ENCODE results near the gene EOMES. TPM values are rescaled to one million over a fixed set of nuclear protein-coding genes. Genes with fewer than 3 reads are reported as not detected.
A peak's percentile ranks its signal among the peaks of the same experiment; 100 is the strongest.

EOMES gene
- total RNA-seq, 4 donors from 2014 or later: 0.17 TPM; not detected in 3

GRCh38 chr3:27714692-27715453, 7.2 kb downstream of the EOMES start:
- peaks cover 5 to 64% (median 31%) of the 10 kb centered on the region in 4 donors for H3K27me3 ChIP-seq
- 7% methylated on average over 25 of the region's 52 CpGs for WGBS

GRCh38 chr3:27714146-27714526, 8.0 kb downstream of the EOMES start:
- no peaks in the 10 kb centered on the region for H3K9me3 ChIP-seq
- intact Hi-C loops (cut with DNase I): no loop called here
- H3K4me3 ChIP-seq: peak overlapping the region; percentile 50 to 68 (median 57)
- H3K27me3 ChIP-seq: peaks cover 5 to 57% (median 28%) of the 10 kb centered on the region in 4 donors
- TF ChIP-seq POLR2A (IDR thresholded peaks at IDR 0.05; ENCODE audit: low read depth): no peak
- no peak for TF ChIP-seq CTCF (IDR thresholded peaks at IDR 0.05)
- TF ChIP-seq EP300 (IDR thresholded peaks at IDR 0.05): no peak
- no peak for TF ChIP-seq POLR2AphosphoS5 (IDR thresholded peaks at IDR 0.05)
- no peaks in the 10 kb centered on the region for H3K36me3 ChIP-seq
- H3K4me1 ChIP-seq: peaks cover 26 to 38% (median 31%) of the 10 kb centered on the region in 4 donors
- DNase-seq (ENCODE audit: extremely low spot score): no peak
- H3K27ac ChIP-seq (replicated peaks in 1 of 4): no peak overlapping the region
- 18% methylated on average over 11 of the region's 11 CpGs for WGBS

More at GRCh38 chr3:27714692-27715453, 7.2 kb downstream of the EOMES start:
- H3K4me1 ChIP-seq: peaks cover 26 to 38% (median 31%) of the 10 kb centered on the region in 4 donors
- H3K9me3 ChIP-seq: no peaks in the 10 kb centered on the region
- intact Hi-C loops (cut with DNase I): no loop called here
- H3K36me3 ChIP-seq: no peaks in the 10 kb centered on the region
- peak overlapping the region; percentile 15 to 68 (median 44) for H3K4me3 ChIP-seq
- H3K27ac ChIP-seq (replicated peaks in 1 of 4): no peak overlapping the region
- TF ChIP-seq CTCF (IDR thresholded peaks at IDR 0.05): no peak
- no peak for TF ChIP-seq EP300 (IDR thresholded peaks at IDR 0.05)
- TF ChIP-seq POLR2A (IDR thresholded peaks at IDR 0.05; ENCODE audit: low read depth): no peak
- no peak for TF ChIP-seq POLR2AphosphoS5 (IDR thresholded peaks at IDR 0.05)
- no peak for DNase-seq (ENCODE audit: extremely low spot score)

GRCh38 chr3:27713435-27714145, 8.5 kb downstream of the EOMES start:
- 4% methylated on average over 25 of the region's 25 CpGs for WGBS
- H3K27me3 ChIP-seq: peaks cover 5 to 52% (median 27%) of the 10 kb centered on the region in 4 donors
- H3K36me3 ChIP-seq: no peaks in the 10 kb centered on the region
- no peaks in the 10 kb centered on the region for H3K9me3 ChIP-seq
- TF ChIP-seq POLR2AphosphoS5 (IDR thresholded peaks at IDR 0.05): no peak
- TF ChIP-seq EP300 (IDR thresholded peaks at IDR 0.05): no peak
- TF ChIP-seq CTCF (IDR thresholded peaks at IDR 0.05): no peak
- no peak for TF ChIP-seq POLR2A (IDR thresholded peaks at IDR 0.05; ENCODE audit: low read depth)
- H3K27ac ChIP-seq (replicated peaks in 1 of 4): no peak overlapping the region
- intact Hi-C loops (cut with DNase I): no loop called here
- H3K4me3 ChIP-seq: peak overlapping the region; percentile 50 to 68 (median 57)
- peaks cover 26 to 38% (median 31%) of the 10 kb centered on the region in 4 donors for H3K4me1 ChIP-seq
- DNase-seq (ENCODE audit: extremely low spot score): peak; percentile 91

GRCh38 chr3:27713078-27713423, 9.1 kb downstream of the EOMES start:
- TF ChIP-seq CTCF (IDR thresholded peaks at IDR 0.05) (no peak), EP300 (IDR thresholded peaks at IDR 0.05) (no peak), POLR2AphosphoS5 (IDR thresholded peaks at IDR 0.05) (no peak), POLR2A (IDR thresholded peaks at IDR 0.05; ENCODE audit: low read depth) (no peak)
- no peaks in the 10 kb centered on the region for H3K9me3 ChIP-seq
- no peaks in the 10 kb centered on the region for H3K36me3 ChIP-seq
- peak overlapping the region in 1 of 4 donors; percentile 26 for H3K27ac ChIP-seq (replicated peaks in 1 of 4)
- no peak for DNase-seq (ENCODE audit: extremely low spot score)
- H3K4me1 ChIP-seq: peaks cover 26 to 38% (median 31%) of the 10 kb centered on the region in 4 donors
- H3K27me3 ChIP-seq: peaks cover 5 to 48% (median 27%) of the 10 kb centered on the region in 4 donors
- WGBS: 0% methylated on average over 18 of the region's 18 CpGs
- intact Hi-C loops (cut with DNase I): no loop called here
- H3K4me3 ChIP-seq: peak overlapping the region; percentile 50 to 68 (median 57)

Measured in esophagus muscularis mucosa (tissue), 4 donors.